HL-60/S4 (cell line): ENCODE measurements around the gene CLEC16A.

Source experiments
- in situ Hi-C: fragments of 300-500 bp; cut with MboI; formaldehyde crosslinking; loops from 2 replicates; pipeline ENCODE4 v1.14.3; 2022; ENCODE audit warnings: low sequenced_read_pairs

CLEC16A gene

DNA sequence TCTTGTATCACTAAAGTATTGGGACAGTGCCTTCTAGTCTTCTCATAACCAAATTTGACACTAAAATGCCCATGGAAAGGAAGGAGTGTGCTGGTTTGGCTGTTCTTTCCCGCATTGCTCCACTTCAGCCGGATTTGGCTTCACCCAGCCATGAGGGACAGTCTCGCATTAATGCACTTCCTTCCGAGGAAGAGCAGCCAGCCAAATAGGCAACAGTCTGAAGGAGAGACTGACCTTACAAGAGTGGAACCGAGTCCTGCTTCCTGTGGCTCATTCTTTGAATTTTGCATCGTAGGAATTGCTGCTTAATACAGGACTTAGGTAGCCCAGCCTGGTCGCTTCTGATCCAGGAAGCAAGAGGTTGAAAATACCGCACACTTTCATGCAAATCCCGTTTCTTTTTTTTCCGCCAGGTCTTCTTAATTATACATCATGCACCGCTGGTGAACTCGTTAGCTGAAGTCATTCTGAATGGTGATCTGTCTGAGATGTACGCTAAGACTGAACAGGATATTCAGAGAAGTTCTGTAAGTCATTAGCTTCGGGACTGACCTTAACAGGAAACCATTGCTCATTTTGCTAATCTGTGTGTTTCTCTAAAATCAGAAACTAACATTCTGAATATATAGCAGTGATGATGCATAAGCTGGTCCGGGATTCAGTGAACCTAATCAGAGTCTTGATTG lies 38.2 kb downstream of the CLEC16A start:
- in situ Hi-C loops: no loop called here

GRCh38 chr16:10983159-10983558 lies 38.8 kb downstream of the CLEC16A start:
- in situ Hi-C loops: no loop called here

- in situ Hi-C loops: no loop called here
Observed at GRCh38 chr16:10984509-10984908, 40.1 kb downstream of the CLEC16A start.

DNA sequence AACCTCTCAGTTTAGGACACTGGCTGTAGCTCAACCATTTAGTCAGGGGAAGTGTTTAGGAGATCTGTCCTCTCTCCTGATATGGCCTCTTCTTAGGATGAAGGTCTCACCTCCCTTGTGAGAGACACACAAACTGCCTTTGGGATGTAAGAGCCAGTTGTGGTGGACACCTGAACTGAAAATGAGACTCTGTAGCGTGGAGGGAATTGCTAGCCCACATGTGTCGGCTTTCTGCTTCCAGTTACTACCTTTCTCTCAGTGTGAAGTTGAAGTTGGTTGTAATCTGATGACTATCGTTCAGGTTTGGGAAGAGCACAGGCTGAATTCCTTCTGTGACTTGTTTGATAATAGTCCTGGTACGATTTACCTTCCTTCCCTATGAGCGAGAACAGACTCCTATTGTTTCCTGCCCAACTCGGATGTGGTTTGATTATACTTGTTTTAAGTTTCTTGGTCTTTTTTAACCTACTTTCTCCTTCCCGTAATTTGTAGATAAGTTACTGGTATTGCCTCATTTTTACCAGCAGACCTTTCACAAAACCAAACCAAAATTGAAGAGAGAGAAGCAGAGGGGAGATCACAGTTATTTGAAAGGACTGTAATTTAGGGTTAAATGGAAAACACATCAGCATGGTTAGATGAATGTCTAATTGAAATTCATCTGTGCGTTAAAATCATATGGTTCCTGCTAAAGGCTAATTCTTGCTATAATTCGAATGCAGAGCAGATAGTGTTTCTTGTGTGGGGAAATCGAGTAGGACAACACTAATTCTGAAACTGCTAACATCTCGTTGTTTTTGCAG lies 43.2 kb downstream of the CLEC16A start:
- in situ Hi-C loops: no loop called here

- in situ Hi-C loops: no loop called here
Observed at GRCh38 chr16:10988164-10988803, 43.9 kb downstream of the CLEC16A start.

DNA sequence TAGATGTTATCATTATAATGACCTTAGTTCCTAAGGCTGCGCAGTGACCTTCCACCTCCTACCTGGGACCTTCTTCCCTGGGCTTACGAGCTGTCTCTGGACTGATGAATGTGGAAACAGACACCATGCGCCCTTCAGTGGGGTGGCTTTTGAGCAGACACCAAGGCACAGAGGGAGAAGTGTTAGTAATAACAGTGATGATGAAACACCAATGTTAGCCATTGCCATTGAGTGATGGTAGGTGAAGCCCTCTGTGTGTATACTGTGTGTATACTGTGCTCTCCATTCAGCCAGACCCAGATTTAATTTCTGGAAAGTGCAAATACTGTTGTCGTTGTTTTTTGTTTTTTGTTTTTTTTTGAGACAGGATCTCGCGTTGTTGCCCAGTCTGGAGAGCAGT lies 44.5 kb downstream of the CLEC16A start:
- in situ Hi-C loops: no loop called here

DNA sequence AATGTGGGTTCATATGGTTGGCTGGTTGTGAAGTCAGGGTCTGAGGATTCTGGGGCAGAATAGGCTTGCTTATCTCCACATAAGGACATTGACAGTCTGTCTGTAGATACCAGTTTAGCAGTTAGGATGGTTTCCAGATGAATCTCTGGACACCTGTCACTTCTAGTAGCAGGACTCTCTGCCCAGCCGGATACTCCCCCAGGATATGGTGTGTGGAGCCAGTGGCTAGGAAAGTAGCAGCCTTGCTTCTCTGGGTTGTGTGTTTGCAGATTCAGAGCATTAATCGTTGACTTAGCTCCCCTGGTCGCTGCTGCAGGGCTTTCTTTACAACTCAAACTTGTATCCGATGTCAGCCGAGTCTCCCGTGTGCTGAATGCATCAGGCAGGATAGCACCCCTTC lies 45.2 kb downstream of the CLEC16A start:
- in situ Hi-C loops: no loop called here

GRCh38 chr16:10990378-10990777 lies 46.0 kb downstream of the CLEC16A start:
- in situ Hi-C loops: no loop called here

DNA sequence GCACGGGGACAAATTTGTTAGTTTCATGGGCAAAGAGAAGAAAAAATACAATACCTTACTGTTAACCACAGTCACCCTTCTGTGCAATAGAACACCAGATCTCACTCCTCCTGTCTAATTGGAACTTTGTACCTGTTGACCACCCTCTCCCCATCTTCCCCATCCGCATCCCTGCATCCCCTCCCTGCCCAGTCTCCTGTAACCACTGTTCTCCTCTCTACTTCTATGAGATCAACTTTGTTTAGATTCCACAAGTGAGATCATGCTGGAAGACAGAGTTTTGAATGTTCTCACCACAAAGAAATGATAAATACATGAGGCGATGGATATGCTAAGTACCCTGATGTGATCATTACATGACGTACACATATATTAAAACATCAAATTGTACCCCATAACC lies 47.7 kb downstream of the CLEC16A start:
- in situ Hi-C loops: no loop called here

DNA sequence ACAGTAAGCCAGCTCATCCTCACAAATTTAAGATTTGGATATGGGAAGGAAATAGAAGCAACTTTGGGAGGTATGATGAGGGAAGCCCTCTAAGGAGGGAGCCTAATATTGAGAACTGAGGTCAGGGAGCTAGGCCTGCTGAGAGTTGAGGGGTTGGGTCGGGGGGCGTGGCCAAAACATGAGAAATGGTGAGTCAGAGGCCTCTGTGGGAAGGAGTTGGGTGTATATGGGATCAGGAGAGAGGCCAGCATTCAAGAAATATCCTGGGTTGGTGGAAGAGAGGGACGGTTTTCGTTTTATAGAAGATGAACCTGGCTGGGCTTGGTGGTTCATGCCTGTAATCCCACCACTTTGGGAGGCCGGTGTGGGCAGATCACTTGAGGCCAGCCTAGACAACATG lies 48.4 kb downstream of the CLEC16A start:
- in situ Hi-C loops: no loop called here

GRCh38 chr16:10993649-10994048 lies 49.3 kb downstream of the CLEC16A start:
- in situ Hi-C loops: no loop called here

DNA sequence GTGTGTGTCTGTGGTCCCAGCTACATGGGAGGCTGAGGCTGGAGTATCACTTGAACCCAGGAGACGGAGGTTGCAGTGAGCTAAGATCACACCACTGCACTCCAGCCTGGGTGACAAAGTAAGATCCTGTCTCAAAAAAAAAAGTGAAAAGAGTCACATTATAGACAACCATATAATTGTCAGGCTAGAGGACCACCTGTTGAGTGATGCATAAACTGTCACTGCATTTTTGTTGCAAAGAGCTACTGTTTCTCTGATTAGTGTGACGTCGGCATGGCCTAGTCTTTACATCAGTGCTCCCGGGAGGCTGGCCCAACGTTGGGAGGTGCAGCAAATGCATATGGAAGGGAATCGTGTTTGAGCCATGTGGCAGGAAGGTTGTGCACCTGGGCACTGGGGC lies 50.2 kb downstream of the CLEC16A start:
- in situ Hi-C loops: no loop called here

- in situ Hi-C loops: no loop called here
Observed at GRCh38 chr16:10995565-10995964, 51.2 kb downstream of the CLEC16A start.

- in situ Hi-C loops: no loop called here
Observed at GRCh38 chr16:10997485-10997884, 53.1 kb downstream of the CLEC16A start.

DNA sequence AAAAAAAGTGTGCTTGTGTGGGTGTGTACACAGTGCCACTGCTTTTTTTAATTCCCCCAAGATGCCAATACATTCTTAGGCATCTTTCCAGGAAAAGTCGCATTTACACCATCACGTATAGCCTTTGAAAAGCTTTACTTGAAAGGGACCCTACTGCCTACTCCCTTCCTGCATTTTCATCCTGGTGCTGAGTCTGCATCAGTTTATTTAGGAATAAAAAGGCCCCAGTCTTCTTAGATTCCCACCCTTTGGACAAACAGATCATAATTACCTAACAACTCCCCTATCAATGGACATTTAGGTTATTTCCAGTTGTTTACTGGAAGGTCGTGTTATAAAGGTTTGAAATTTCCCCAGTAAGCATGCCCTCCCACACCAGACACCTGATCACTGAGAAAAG lies 54.9 kb downstream of the CLEC16A start:
- in situ Hi-C loops: no loop called here

DNA sequence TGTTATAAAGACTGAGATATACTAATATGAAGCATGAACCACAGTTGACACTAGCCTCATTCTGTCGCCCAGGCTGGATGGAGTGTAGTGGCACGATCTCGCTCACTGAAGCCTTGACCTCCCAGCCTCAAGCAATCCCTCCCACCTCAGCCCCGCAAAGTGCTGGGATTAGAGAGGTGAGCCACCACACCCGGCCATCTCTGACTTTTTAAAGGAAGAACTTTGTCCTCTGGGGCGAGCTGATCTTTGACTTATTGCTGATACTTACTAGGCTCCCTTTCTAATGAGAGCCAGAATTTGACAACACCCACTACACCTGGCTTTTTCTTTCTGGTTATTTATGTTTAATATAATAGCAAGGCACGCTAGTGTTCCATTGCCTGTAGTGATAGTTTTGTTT lies 57.2 kb downstream of the CLEC16A start:
- in situ Hi-C loops: no loop called here

DNA sequence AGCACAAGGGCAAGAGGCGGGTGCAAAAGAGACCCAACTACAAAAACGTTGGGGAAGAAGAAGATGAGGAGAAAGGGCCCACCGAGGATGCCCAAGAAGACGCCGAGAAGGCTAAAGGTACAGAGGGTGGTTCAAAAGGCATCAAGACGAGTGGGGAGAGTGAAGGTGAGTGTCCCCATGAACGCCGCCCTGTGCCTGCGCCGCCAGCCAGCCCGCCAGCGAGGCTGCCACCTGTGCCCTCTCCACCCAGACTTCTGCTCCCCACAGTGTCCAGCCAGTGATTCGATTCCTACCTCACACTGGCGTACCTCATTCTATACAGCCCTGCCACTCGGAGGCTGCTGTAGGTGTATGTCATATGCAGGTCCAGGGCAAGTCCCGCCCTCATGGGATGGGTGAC lies 58.8 kb downstream of the CLEC16A start:
- in situ Hi-C loops: no loop called here

GRCh38 chr16:11004351-11004750 lies 60.0 kb downstream of the CLEC16A start:
- in situ Hi-C loops: no loop called here

DNA sequence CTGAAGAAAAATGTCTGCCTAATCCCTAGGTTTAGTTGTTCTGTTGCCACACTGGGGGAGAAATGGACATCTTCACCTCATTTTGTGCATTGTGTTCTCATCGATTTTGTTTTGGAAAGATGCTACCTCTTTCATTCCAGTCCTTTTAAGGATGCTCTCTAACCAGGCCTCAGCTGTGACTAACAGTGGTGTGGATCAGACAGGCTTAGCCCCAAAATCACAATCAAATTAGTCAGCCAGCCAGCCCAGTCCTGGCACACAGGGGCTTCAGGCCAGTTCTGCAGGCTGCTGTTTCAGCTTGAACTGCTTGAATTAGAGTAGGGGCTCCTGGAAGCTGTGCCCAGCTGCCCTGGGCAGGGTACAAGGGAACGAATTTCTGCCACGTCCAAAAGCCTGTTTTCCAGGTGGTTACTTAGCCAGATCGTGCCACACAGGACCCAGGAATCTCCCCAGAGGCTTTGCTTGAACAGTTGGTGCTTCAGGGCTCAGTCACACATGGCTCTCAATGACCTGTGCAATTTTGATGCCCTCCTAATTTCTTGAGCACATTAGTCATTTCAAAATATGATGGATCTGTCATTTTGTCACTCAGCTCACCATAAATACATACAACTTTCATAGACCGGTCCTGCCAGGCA lies 60.7 kb downstream of the CLEC16A start:
- in situ Hi-C loops: no loop called here

GRCh38 chr16:11005611-11005975 lies 61.2 kb downstream of the CLEC16A start:
- in situ Hi-C loops: no loop called here

GRCh38 chr16:11006656-11007055 lies 62.3 kb downstream of the CLEC16A start:
- in situ Hi-C loops: no loop called here
